HepG2 (cell line): ENCODE results near the gene TP53TG5. TPM values are rescaled to one million over a fixed set of nuclear protein-coding genes. Genes with fewer than 3 reads are reported as not detected.

Experiments
- FOXO4 ChIP-seq: sonication (generic); formaldehyde crosslinking; conservative IDR thresholded peaks from 2 replicates; pipeline ENCODE4 v1.8.1; 2023; ENCODE audit warnings: missing genetic modification reagents
- HDAC6 ChIP-seq: fragments of 200-600 bp; sonication (generic); IDR thresholded peaks from 2 replicates; pipeline ENCODE4 v1.7.0; 2017; ENCODE audit warnings: mild to moderate bottlenecking, antibody characterized with exemption, low read length, low read depth
- HOXA5 ChIP-seq: sonication (generic); formaldehyde crosslinking; IDR thresholded peaks from 2 replicates; pipeline ENCODE4 v1.4.0; 2020; ENCODE audit warnings: missing genetic modification reagents
- HOXA9 ChIP-seq: sonication (generic); formaldehyde crosslinking; IDR thresholded peaks from 2 replicates; pipeline ENCODE4 v1.8.1; 2022; ENCODE audit warnings: missing genetic modification reagents, mild to moderate bottlenecking, moderate library complexity, borderline replicate concordance
- KDM5B ChIP-seq: sonication (generic); formaldehyde crosslinking; IDR thresholded peaks from 2 replicates; pipeline ENCODE4 v1.4.0; 2020; ENCODE audit warnings: missing genetic modification reagents, mild to moderate bottlenecking, borderline replicate concordance
- MED1 ChIP-seq: sonication (generic); formaldehyde crosslinking; IDR thresholded peaks from 2 replicates; pipeline ENCODE4 v1.4.0; 2020; ENCODE audit warnings: missing genetic modification reagents
- NFYC ChIP-seq: IDR thresholded peaks from 2 replicates; pipeline ENCODE4 v1.6.1; 2016; ENCODE audit warnings: missing genetic modification reagents, missing compliant biosample characterization
- ONECUT2 ChIP-seq: sonication (generic); formaldehyde crosslinking; IDR thresholded peaks from 2 replicates; pipeline ENCODE4 v1.4.0; 2020; ENCODE audit warnings: missing genetic modification reagents
- PLSCR1 ChIP-seq: sonication (generic); formaldehyde crosslinking; IDR thresholded peaks from 2 replicates; pipeline ENCODE4 v1.5.0; 2020; ENCODE audit warnings: missing genetic modification reagents, mild to moderate bottlenecking, borderline replicate concordance
- RBAK ChIP-seq: sonication (generic); formaldehyde crosslinking; IDR thresholded peaks from 2 replicates; pipeline ENCODE4 v1.5.1; 2020; ENCODE audit warnings: mild to moderate bottlenecking, missing genetic modification reagents
- SALL2 ChIP-seq: sonication (generic); formaldehyde crosslinking; IDR thresholded peaks from 2 replicates; pipeline ENCODE4 v1.8.1; 2023; ENCODE audit warnings: mild to moderate bottlenecking, missing genetic modification reagents, inconsistent platforms
- SPEN ChIP-seq: sonication (generic); formaldehyde crosslinking; IDR thresholded peaks from 2 replicates; pipeline ENCODE4 v1.5.1; 2020; ENCODE audit warnings: low read depth, mild to moderate bottlenecking, missing genetic modification reagents
- TFE3 ChIP-seq: IDR thresholded peaks from 2 replicates; pipeline ENCODE4 v1.6.1; 2016
- THAP11 ChIP-seq: IDR thresholded peaks from 2 replicates; pipeline ENCODE4 v1.6.1; 2016; ENCODE audit warnings: missing biosample characterization, missing genetic modification reagents
- ZBTB26 ChIP-seq: IDR thresholded peaks from 2 replicates; pipeline ENCODE4 v1.6.1; 2016; ENCODE audit warnings: missing compliant biosample characterization, missing genetic modification reagents, borderline replicate concordance
- ZNF468 ChIP-seq: sonication (generic); formaldehyde crosslinking; IDR thresholded peaks from 2 replicates; pipeline ENCODE4 v1.8.0; 2022; ENCODE audit warnings: mild to moderate bottlenecking, moderate library complexity, missing genetic modification reagents
- ZNF749 ChIP-seq: sonication (generic); formaldehyde crosslinking; IDR thresholded peaks from 2 replicates; pipeline ENCODE4 v1.8.0; 2022; ENCODE audit warnings: mild to moderate bottlenecking, missing genetic modification reagents, moderate library complexity, borderline replicate concordance
- ZNF75D ChIP-seq: sonication (generic); formaldehyde crosslinking; IDR thresholded peaks from 2 replicates; pipeline ENCODE4 v1.8.1; 2023; ENCODE audit warnings: missing genetic modification reagents, mild to moderate bottlenecking, borderline replicate concordance
- ZNF770 ChIP-seq: sonication (generic); formaldehyde crosslinking; IDR thresholded peaks from 2 replicates; pipeline ENCODE4 v1.5.0; 2020; ENCODE audit warnings: mild to moderate bottlenecking, missing genetic modification reagents
- ZNF776 ChIP-seq: sonication (generic); formaldehyde crosslinking; IDR thresholded peaks from 2 replicates; pipeline ENCODE4 v1.4.0; 2020; ENCODE audit warnings: mild to moderate bottlenecking, missing genetic modification reagents
- ZNF839 ChIP-seq: sonication (generic); formaldehyde crosslinking; IDR thresholded peaks from 2 replicates; pipeline ENCODE4 v1.4.0; 2020; ENCODE audit warnings: missing genetic modification reagents, mild to moderate bottlenecking, borderline replicate concordance
- ZSCAN25 ChIP-seq: sonication (generic); formaldehyde crosslinking; IDR thresholded peaks from 2 replicates; pipeline ENCODE4 v1.8.0; 2022; ENCODE audit warnings: mild to moderate bottlenecking, missing genetic modification reagents
- polyA plus RNA-seq, 8 experiments: library from polyadenylated mRNA; depleted of rRNA in 3 of 8; stranded (reverse) in 7 of 8; unstranded in 1 of 8; fragments of >200 nt; fragmentation: Illumina TruSeq in 4 of 8; extraction: Trizol in 4 of 8; gene quantifications; 2 replicates each; pipeline versions ENCODE4 v1.2.1 to v1.2.3, GENCODE V29; 2011 to 2016; ENCODE audit warnings: low read depth in 4 of 8, missing spikeins in 1 of 8, mixed read lengths in 1 of 8; ENCODE audit not compliant: insufficient read depth in 1 of 8
- total RNA-seq, 5 experiments: library from RNA; depleted of rRNA; stranded (reverse); fragments of >200 nt; fragmentation: Illumina TruSeq; extraction: Trizol; gene quantifications; 2 replicates each; pipeline ENCODE4 v1.2.3, GENCODE V29; 2016; ENCODE audit warnings: low read depth in 1 of 5

Gene TP53TG5
- total and polyA plus RNA-seq, 2 of the 13 experiments (the other 11 are each of a cell fraction or from before 2014, with no cell fraction given): 0.11 TPM; not detected in 1

GRCh38 chr20:45406260-45407066 is 28.3 kb upstream of the TP53TG5 start (continued):
- TF ChIP-seq ZNF749 (CRISPR knock-in tag) (0 out of 2 replicates have a peak, but pooled peaks have one; percentile 23), THAP11 (CRISPR knock-in tag) (no peak; the same call in 1 of the 2 replicates), ZNF839 (CRISPR knock-in tag) (peak; percentile 12; the same call in 1 of the 2 replicates), ZNF770 (CRISPR knock-in tag) (no peak), ONECUT2 (CRISPR knock-in tag) (no peak), SPEN (peak; percentile 55; the same call in 1 of the 2 replicates), ZBTB26 (CRISPR knock-in tag) (peak; percentile 63; the same call in 1 of the 2 replicates), KDM5B (CRISPR knock-in tag) (peak; percentile 70; the same call in 1 of the 2 replicates), PLSCR1 (no peak), RBAK (no peak), FOXO4 (CRISPR knock-in tag) (0 out of 2 replicates have a peak, but pooled peaks have one; percentile 82), HOXA9 (CRISPR knock-in tag) (peak; percentile 95), ZNF776 (CRISPR knock-in tag) (peak; percentile 20), HDAC6 (no peak), ZNF468 (CRISPR knock-in tag) (no peak), ZSCAN25 (CRISPR knock-in tag) (peak; percentile 44; the same call in 1 of the 2 replicates), TFE3 (no peak), HOXA5 (CRISPR knock-in tag) (0 out of 2 replicates have a peak, but pooled peaks have one; percentile 5), SALL2 (CRISPR knock-in tag) (no peak; the same call in 1 of the 2 replicates), ZNF75D (no peak), MED1 (CRISPR knock-in tag) (no peak), NFYC (CRISPR knock-in tag) (no peak)
